GM19395 (cell line): ENCODE measurements around the gene CHAT.
A peak's percentile ranks its signal among the peaks of the same experiment; 100 is the strongest.

Experiments used
- ATAC-seq: cut with Tn5 transposase; IDR thresholded peaks from one replicate; pipeline ENCODE4 v1.9.1; 2021; ENCODE audit warnings: mild to moderate bottlenecking, moderate library complexity; ENCODE audit not compliant: unreplicated experiment

Gene CHAT

GRCh38 chr10:49613882-49614241, at the start of gene CHAT:
CHAT (plus strand) TSS chr10:49614037; CDS start chr10:49614190, 153 bp downstream.
- ATAC-seq = no peak

- ATAC-seq = no peak
Measured at GRCh38 chr10:49564461-49565009, 49.3 kb upstream of the CHAT start.

- no peak for ATAC-seq
Measured at GRCh38 chr10:49567810-49568209, 46.0 kb upstream of the CHAT start.

- peak; percentile 62 for ATAC-seq
Measured at GRCh38 chr10:49568235-49568634, 45.6 kb upstream of the CHAT start.

- ATAC-seq = no peak
Measured at GRCh38 chr10:49569031-49569631, 44.7 kb upstream of the CHAT start.

GRCh38 chr10:49571388-49571787, 42.4 kb upstream of the CHAT start:
- no peak for ATAC-seq

- ATAC-seq = no peak
Measured at GRCh38 chr10:49572594-49573114, 41.2 kb upstream of the CHAT start.

GRCh38 chr10:49575489-49576072, 38.3 kb upstream of the CHAT start:
- no peak for ATAC-seq

- ATAC-seq = no peak
Measured at GRCh38 chr10:49577182-49577925, 36.5 kb upstream of the CHAT start.

GRCh38 chr10:49578392-49578791, 35.4 kb upstream of the CHAT start:
- ATAC-seq = no peak

GRCh38 chr10:49579621-49580020, 34.2 kb upstream of the CHAT start:
- ATAC-seq = no peak

GRCh38 chr10:49585387-49585786, 28.4 kb upstream of the CHAT start:
- ATAC-seq = no peak

GRCh38 chr10:49587981-49588380, 25.9 kb upstream of the CHAT start:
- ATAC-seq = no peak

- ATAC-seq = no peak
Measured at GRCh38 chr10:49592726-49593563, 20.9 kb upstream of the CHAT start.

- ATAC-seq = no peak
Measured at GRCh38 chr10:49593564-49593875, 20.3 kb upstream of the CHAT start.

GRCh38 chr10:49593998-49594397, 19.8 kb upstream of the CHAT start:
- ATAC-seq = no peak

GRCh38 chr10:49594594-49594993, 19.2 kb upstream of the CHAT start:
- ATAC-seq = no peak

- no peak for ATAC-seq
Measured at GRCh38 chr10:49595003-49595712, 18.7 kb upstream of the CHAT start.

- ATAC-seq = no peak
Measured at GRCh38 chr10:49595713-49596492, 17.9 kb upstream of the CHAT start.

- ATAC-seq = no peak
Measured at GRCh38 chr10:49596493-49596809, 17.4 kb upstream of the CHAT start.
